Activated CD4-positive, alpha-beta memory T cell treated with anti-CD3 and anti-CD28 coated beads for 36 hours (primary cell): ENCODE measurements around the gene TMEM60. TPM values are rescaled to one million over a fixed set of nuclear protein-coding genes. Genes with fewer than 3 reads are reported as not detected.

Experiments
- CTCF ChIA-PET: fragments of 350-600 bp; sonication (Branson Sonifier 250); formaldehyde crosslinking; loops from one replicate; lab custom pipeline; 2021; ENCODE audit warnings: antibody characterized with exemption, inconsistent platforms; lab: Charles Lee
- POLR2A ChIA-PET: fragments of 350-600 bp; sonication (Branson Sonifier 250); formaldehyde crosslinking; loops from one replicate; lab custom pipeline; 2021; ENCODE audit warnings: antibody characterized with exemption; lab: Charles Lee
- DNase-seq: peaks from one replicate; pipeline ENCODE4 v3.0.0-alpha.2; 2020
- H3K27ac Mint-ChIP-seq: one replicate; pipeline ENCODE4 v1.8.0; 2021; ENCODE audit warnings: mixed read lengths
- H3K27me3 Mint-ChIP-seq: one replicate; pipeline ENCODE4 v1.8.0; 2021; ENCODE audit warnings: mixed read lengths
- H3K36me3 Mint-ChIP-seq: one replicate; pipeline ENCODE4 v1.8.0; 2021; ENCODE audit warnings: mixed read lengths
- H3K4me1 Mint-ChIP-seq: one replicate; pipeline ENCODE4 v1.8.0; 2021; ENCODE audit warnings: low read depth, mixed read lengths
- H3K4me3 Mint-ChIP-seq: one replicate; pipeline ENCODE4 v1.8.0; 2021; ENCODE audit warnings: mild to moderate bottlenecking, mixed read lengths
- H3K9me3 Mint-ChIP-seq: one replicate; pipeline ENCODE4 v1.8.0; 2021; ENCODE audit warnings: mixed read lengths
- intact Hi-C: fragments of 100-400 bp; cut with micrococcal nuclease; formaldehyde crosslinking; loops from one replicate; pipeline ENCODE4 v1.15.1; 2023
- total RNA-seq, 2 experiments: library from RNA; stranded (reverse); gene quantifications; one replicate each; pipeline ENCODE4 v1.2.3, GENCODE V29; 2021

TMEM60 gene
- total RNA-seq, 2 experiments from 2014 or later, result 14.2 to 15.5 TPM

GRCh38 chr7:77746164-77746823, 51.9 kb downstream of the TMEM60 start:
- peaks cover 15% of the 10 kb centered on the region for H3K36me3 Mint-ChIP-seq
- H3K4me1 Mint-ChIP-seq, result peaks cover 18% of the 10 kb centered on the region
- intact Hi-C loops, result no loop called here
- ChIA-PET POLR2A (no interaction called here), CTCF (interaction anchor here (1.4 kb wide), 1 partner anchor 95 kb away, joined by 3 read pairs; no protein-coding TSS in a partner anchor)
- H3K9me3 Mint-ChIP-seq, result no peaks in the 10 kb centered on the region
- H3K27ac Mint-ChIP-seq, result no peak overlapping the region
- H3K4me3 Mint-ChIP-seq, result no peak overlapping the region
- no peak for DNase-seq
- H3K27me3 Mint-ChIP-seq, result no peaks in the 10 kb centered on the region

DNA sequence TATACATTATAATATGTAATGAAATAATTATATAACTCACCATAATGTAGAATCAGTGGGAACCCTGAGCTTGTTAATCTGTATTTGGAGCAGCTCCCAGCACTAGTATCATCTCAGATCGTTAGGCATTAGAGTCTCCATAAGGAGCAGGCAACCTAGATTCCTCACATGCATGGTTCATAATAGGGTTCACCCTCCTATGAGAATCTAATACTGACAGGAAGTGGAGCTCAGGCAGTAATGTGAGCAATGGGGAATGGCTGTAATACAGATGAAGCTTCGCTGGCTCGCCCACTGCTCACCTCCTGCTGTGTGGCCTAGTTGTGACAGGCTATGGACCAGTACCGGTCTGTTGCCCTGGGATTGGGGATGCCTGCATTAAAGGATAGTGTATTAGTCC, 52.5 kb downstream of the TMEM60 start:
- no peaks in the 10 kb centered on the region for H3K9me3 Mint-ChIP-seq
- H3K4me3 Mint-ChIP-seq, result no peak overlapping the region
- no peaks in the 10 kb centered on the region for H3K27me3 Mint-ChIP-seq
- peaks cover 15% of the 10 kb centered on the region for H3K4me1 Mint-ChIP-seq
- intact Hi-C loops, result no loop called here
- CTCF ChIA-PET, result interaction anchor here (1.4 kb wide), 1 partner anchor 94 kb away, joined by 3 read pairs; no protein-coding TSS in a partner anchor
- DNase-seq, result no peak
- no peak overlapping the region for H3K27ac Mint-ChIP-seq
- POLR2A ChIA-PET, result no interaction called here
- H3K36me3 Mint-ChIP-seq, result peaks cover 12% of the 10 kb centered on the region

Other genes with a start within 250 kb of the TMEM60 start
- gene RSBN1L, start 102.0 kb downstream of the TMEM60 start, total RNA-seq, result 10 to 100 TPM; 18.5 to 21.1 TPM
- 10 to 100 TPM; 40.8 to 41.2 TPM for gene PHTF2, start 339 bp upstream of the TMEM60 start, total RNA-seq